ENCODE results near the gene SEMA5A. TPM values are rescaled to one million over a fixed set of nuclear protein-coding genes. Genes with fewer than 3 reads are reported as not detected.
A peak's percentile ranks its signal among the peaks of the same experiment; 100 is the strongest.

SEMA5A gene
- total RNA-seq, 1 donor from 2014 or later, result 2.2 TPM

GRCh38 chr5:9479361-9479760, 66.5 kb downstream of the SEMA5A start:
- DNase-seq (ENCODE audit: low read depth), result peak; percentile 24

- DNase-seq (ENCODE audit: low read depth), result no peak
These were observed 68.3 kb downstream of the SEMA5A start for GRCh38 chr5:9477537-9477936.

- no peak for DNase-seq (ENCODE audit: low read depth)
These were observed 71.5 kb downstream of the SEMA5A start for GRCh38 chr5:9474219-9475002.

- peak; percentile 11 for DNase-seq (ENCODE audit: low read depth)
These were observed 72.3 kb downstream of the SEMA5A start for GRCh38 chr5:9473624-9474023.

GRCh38 chr5:9470410-9470809, 75.5 kb downstream of the SEMA5A start:
- no peak for DNase-seq (ENCODE audit: low read depth)

GRCh38 chr5:9468060-9468388, 77.9 kb downstream of the SEMA5A start:
- peak; percentile 78 for DNase-seq (ENCODE audit: low read depth)

GRCh38 chr5:9467199-9468059, 78.4 kb downstream of the SEMA5A start:
- no peak for DNase-seq (ENCODE audit: low read depth)

GRCh38 chr5:9466697-9467096, 79.2 kb downstream of the SEMA5A start:
- DNase-seq (ENCODE audit: low read depth), result no peak

- DNase-seq (ENCODE audit: low read depth), result no peak
These were observed 81.4 kb downstream of the SEMA5A start for GRCh38 chr5:9464478-9464877.

GRCh38 chr5:9462109-9462508, 83.8 kb downstream of the SEMA5A start:
- DNase-seq (ENCODE audit: low read depth), result peak; percentile 71

GRCh38 chr5:9460885-9461645, 84.8 kb downstream of the SEMA5A start:
- no peak for DNase-seq (ENCODE audit: low read depth)

GRCh38 chr5:9456435-9457042, 89.3 kb downstream of the SEMA5A start:
- peak; percentile 91 for DNase-seq (ENCODE audit: low read depth)

GRCh38 chr5:9455826-9456434, 89.9 kb downstream of the SEMA5A start:
- DNase-seq (ENCODE audit: low read depth), result peak; percentile 51

GRCh38 chr5:9454491-9454890, 91.4 kb downstream of the SEMA5A start:
- DNase-seq (ENCODE audit: low read depth), result no peak

- DNase-seq (ENCODE audit: low read depth), result no peak
These were observed 91.8 kb downstream of the SEMA5A start for GRCh38 chr5:9454012-9454481.

GRCh38 chr5:9453480-9454011, 92.3 kb downstream of the SEMA5A start:
- no peak for DNase-seq (ENCODE audit: low read depth)

GRCh38 chr5:9452181-9452580, 93.7 kb downstream of the SEMA5A start:
- no peak for DNase-seq (ENCODE audit: low read depth)

GRCh38 chr5:9451037-9451436, 94.8 kb downstream of the SEMA5A start:
- DNase-seq (ENCODE audit: low read depth), result no peak

GRCh38 chr5:9447691-9448090, 98.2 kb downstream of the SEMA5A start:
- DNase-seq (ENCODE audit: low read depth), result peak; percentile 26

GRCh38 chr5:9445826-9446388, 100.0 kb downstream of the SEMA5A start:
- no peak for DNase-seq (ENCODE audit: low read depth)
